Hepatocyte (in vitro differentiated cells): ENCODE data around the gene POLR3C.

Source experiments
- EZH2 ChIP-seq: fragments of 200-600 bp; sonication (generic); IDR thresholded peaks from 2 replicates; pipeline ENCODE4 v1.6.1; 2016; ENCODE audit warnings: antibody characterized with exemption, mild to moderate bottlenecking, borderline replicate concordance
- EZH2phosphoT487 ChIP-seq: fragments of 200-600 bp; sonication (generic); IDR thresholded peaks from one replicate; pipeline ENCODE4 v1.6.1; 2018; ENCODE audit warnings: antibody characterized with exemption, mild to moderate bottlenecking, low read depth, moderate library complexity; ENCODE audit not compliant: unreplicated experiment, severe bottlenecking
- TF ChIP-seq, protein P1 (sequence below): fragments of 200-600 bp; sonication (generic); IDR thresholded peaks from 2 replicates; pipeline ENCODE4 v1.5.1; 2016; ENCODE audit warnings: antibody characterized with exemption, mild to moderate bottlenecking; ENCODE audit not compliant: poor library complexity

DNA sequence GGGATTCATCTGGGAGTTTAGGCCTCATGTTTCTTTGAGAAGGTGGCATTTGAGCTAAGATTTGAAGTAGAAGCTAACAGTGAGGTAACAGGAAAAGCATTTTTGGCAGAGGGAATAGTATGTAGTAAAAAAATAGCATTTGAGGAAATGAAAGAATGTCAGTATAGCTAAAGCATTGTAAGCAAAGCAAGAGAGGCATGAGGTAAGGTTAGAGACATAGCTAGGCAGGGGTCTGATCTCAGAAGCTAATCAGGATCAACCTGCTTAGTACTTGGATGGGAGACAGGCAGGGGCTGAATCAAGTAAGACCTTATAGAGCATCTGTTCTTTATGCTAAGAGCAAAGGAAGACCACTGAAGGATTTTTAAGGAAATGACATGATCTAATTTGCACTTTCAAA, 4.0 kb downstream of the POLR3C start:
- TF ChIP-seq, protein P1, sequence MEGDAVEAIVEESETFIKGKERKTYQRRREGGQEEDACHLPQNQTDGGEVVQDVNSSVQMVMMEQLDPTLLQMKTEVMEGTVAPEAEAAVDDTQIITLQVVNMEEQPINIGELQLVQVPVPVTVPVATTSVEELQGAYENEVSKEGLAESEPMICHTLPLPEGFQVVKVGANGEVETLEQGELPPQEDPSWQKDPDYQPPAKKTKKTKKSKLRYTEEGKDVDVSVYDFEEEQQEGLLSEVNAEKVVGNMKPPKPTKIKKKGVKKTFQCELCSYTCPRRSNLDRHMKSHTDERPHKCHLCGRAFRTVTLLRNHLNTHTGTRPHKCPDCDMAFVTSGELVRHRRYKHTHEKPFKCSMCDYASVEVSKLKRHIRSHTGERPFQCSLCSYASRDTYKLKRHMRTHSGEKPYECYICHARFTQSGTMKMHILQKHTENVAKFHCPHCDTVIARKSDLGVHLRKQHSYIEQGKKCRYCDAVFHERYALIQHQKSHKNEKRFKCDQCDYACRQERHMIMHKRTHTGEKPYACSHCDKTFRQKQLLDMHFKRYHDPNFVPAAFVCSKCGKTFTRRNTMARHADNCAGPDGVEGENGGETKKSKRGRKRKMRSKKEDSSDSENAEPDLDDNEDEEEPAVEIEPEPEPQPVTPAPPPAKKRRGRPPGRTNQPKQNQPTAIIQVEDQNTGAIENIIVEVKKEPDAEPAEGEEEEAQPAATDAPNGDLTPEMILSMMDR = no peak
- no peak for TF ChIP-seq EZH2
- no peak for TF ChIP-seq EZH2phosphoT487
